OCI-LY7 (cell line): ENCODE data around the gene SLC16A1. TPM values are rescaled to one million over a fixed set of nuclear protein-coding genes. Genes with fewer than 3 reads are reported as not detected.

ENCODE experiments used
- BruUV-seq: library from RNA; stranded (reverse); fragments of 400-500 nt; replicated peaks from 2 replicates; lab custom pipeline; 2021; lab: Mats Ljungman, UMichigan
- CTCF ChIA-PET: fragments of 300-600 bp; sonication (Branson Sonifier 250); formaldehyde crosslinking; loops from one replicate; lab custom pipeline; 2022; ENCODE audit warnings: antibody characterized with exemption; ENCODE audit not compliant: unreplicated experiment; lab: Charles Lee
- POLR2A ChIA-PET: fragments of 300-600 bp; sonication (Branson Sonifier 250); formaldehyde crosslinking; loops from one replicate; lab custom pipeline; 2022; ENCODE audit warnings: antibody characterized with exemption; lab: Charles Lee
- DNase-seq: peaks from one replicate; pipeline ENCODE4 v3.0.0-alpha.2; 2015; ENCODE audit warnings: low spot score
- H2AFZ ChIP-seq: fragments of 200-600 bp; sonication (generic), shearing (Covaris generic); 2 replicates; pipeline ENCODE4 v1.6.1; 2014; ENCODE audit warnings: mild to moderate bottlenecking, antibody characterized with exemption, low read length, moderate library complexity
- H3K27ac ChIP-seq: fragments of 200-600 bp; sonication (generic); 2 replicates; pipeline ENCODE4 v1.5.1; 2014; ENCODE audit warnings: mixed run types, low read depth, mild to moderate bottlenecking, moderate library complexity, low read length, inconsistent platforms; ENCODE audit not compliant: poor library complexity, severe bottlenecking
- H3K36me3 ChIP-seq: fragments of 200-600 bp; sonication (generic); 2 replicates; pipeline ENCODE4 v1.6.1; 2014; ENCODE audit warnings: mild to moderate bottlenecking, antibody characterized with exemption, low read length, moderate library complexity, mixed read lengths; ENCODE audit not compliant: insufficient read depth
- H3K4me1 ChIP-seq: fragments of 200-600 bp; sonication (generic); 2 replicates; pipeline ENCODE4 v1.5.1; 2014; ENCODE audit warnings: mild to moderate bottlenecking, low read length; ENCODE audit not compliant: insufficient read depth, poor library complexity, severe bottlenecking
- H3K4me2 ChIP-seq: fragments of 200-600 bp; sonication (generic); 2 replicates; pipeline ENCODE4 v1.6.1; 2014; ENCODE audit warnings: mild to moderate bottlenecking, low read length
- H3K4me3 ChIP-seq: fragments of 200-600 bp; sonication (generic); 2 replicates; pipeline ENCODE4 v1.5.1; 2014; ENCODE audit warnings: mild to moderate bottlenecking, low read depth, low read length; ENCODE audit not compliant: poor library complexity, severe bottlenecking
- H3K79me2 ChIP-seq: fragments of 200-600 bp; sonication (generic); 2 replicates; pipeline ENCODE4 v1.6.1; 2016; ENCODE audit warnings: low read depth, mild to moderate bottlenecking, low read length, moderate library complexity, mixed read lengths; ENCODE audit not compliant: insufficient read depth
- H3K9me2 ChIP-seq: fragments of 200-600 bp; sonication (generic); 2 replicates; pipeline ENCODE4 v1.6.1; 2016; ENCODE audit warnings: mild to moderate bottlenecking, low read length, mixed read lengths; ENCODE audit not compliant: insufficient read depth
- H3K9me3 ChIP-seq: fragments of 200-600 bp; sonication (generic); 2 replicates; pipeline ENCODE4 v1.6.1; 2014; ENCODE audit warnings: mild to moderate bottlenecking, mixed run types, low read length, mixed read lengths
- H4K20me1 ChIP-seq: fragments of 200-600 bp; sonication (generic); 2 replicates; pipeline ENCODE4 v1.6.1; 2014; ENCODE audit warnings: mild to moderate bottlenecking, antibody characterized with exemption, low read length, moderate library complexity, mixed read lengths; ENCODE audit not compliant: insufficient read depth
- EZH2phosphoT487 ChIP-seq: fragments of 200-600 bp; sonication (generic); IDR thresholded peaks from 2 replicates; pipeline ENCODE4 v1.6.1; 2018; ENCODE audit warnings: low read depth, borderline replicate concordance, mild to moderate bottlenecking, mixed run types, antibody characterized with exemption, low read length, moderate library complexity, mixed read lengths
- intact Hi-C: fragments of 100-400 bp; cut with micrococcal nuclease; formaldehyde crosslinking; loops from one replicate; pipeline ENCODE4 v1.10.0; 2022; ENCODE audit not compliant: unreplicated experiment
- total RNA-seq, 2 experiments: library from RNA; depleted of rRNA in 1 of 2; stranded (reverse); fragments of >200 nt in 1 of 2; shearing (Covaris generic) in 1 of 2; gene quantifications; 2 replicates each; pipeline ENCODE4 v1.2.3, GENCODE V29; 2014 to 2022
- TF ChIP-seq, protein P1 (sequence below): fragments of 200-600 bp; sonication (generic); conservative IDR thresholded peaks from 2 replicates; pipeline ENCODE4 v1.5.1; 2014; ENCODE audit warnings: mild to moderate bottlenecking, antibody characterized with exemption, low read length, moderate library complexity, mixed read lengths

SLC16A1 gene
- total RNA-seq, 2 experiments from 2014 or later = 56.1 to 67.8 TPM

- no peaks in the 10 kb centered on the region for H3K9me2 ChIP-seq
- H2AFZ ChIP-seq = no peak overlapping the region
- TF ChIP-seq EZH2phosphoT487 = no peak
- TF ChIP-seq, protein P1, sequence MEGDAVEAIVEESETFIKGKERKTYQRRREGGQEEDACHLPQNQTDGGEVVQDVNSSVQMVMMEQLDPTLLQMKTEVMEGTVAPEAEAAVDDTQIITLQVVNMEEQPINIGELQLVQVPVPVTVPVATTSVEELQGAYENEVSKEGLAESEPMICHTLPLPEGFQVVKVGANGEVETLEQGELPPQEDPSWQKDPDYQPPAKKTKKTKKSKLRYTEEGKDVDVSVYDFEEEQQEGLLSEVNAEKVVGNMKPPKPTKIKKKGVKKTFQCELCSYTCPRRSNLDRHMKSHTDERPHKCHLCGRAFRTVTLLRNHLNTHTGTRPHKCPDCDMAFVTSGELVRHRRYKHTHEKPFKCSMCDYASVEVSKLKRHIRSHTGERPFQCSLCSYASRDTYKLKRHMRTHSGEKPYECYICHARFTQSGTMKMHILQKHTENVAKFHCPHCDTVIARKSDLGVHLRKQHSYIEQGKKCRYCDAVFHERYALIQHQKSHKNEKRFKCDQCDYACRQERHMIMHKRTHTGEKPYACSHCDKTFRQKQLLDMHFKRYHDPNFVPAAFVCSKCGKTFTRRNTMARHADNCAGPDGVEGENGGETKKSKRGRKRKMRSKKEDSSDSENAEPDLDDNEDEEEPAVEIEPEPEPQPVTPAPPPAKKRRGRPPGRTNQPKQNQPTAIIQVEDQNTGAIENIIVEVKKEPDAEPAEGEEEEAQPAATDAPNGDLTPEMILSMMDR = no peak
- no TSS peak for BruUV-seq
- H3K4me2 ChIP-seq = no peak overlapping the region
- H3K4me3 ChIP-seq = no peak overlapping the region
- no peaks in the 10 kb centered on the region for H4K20me1 ChIP-seq
- POLR2A ChIA-PET = interaction anchor here (0.6 to 1.4 kb wide), 3 partner anchors 8 to 137 kb away, joined by 3 read pairs; no protein-coding TSS in a partner anchor
- no peak for DNase-seq
- H3K4me1 ChIP-seq = no peaks in the 10 kb centered on the region
- H3K79me2 ChIP-seq = no peaks in the 10 kb centered on the region
- intact Hi-C loops = no loop called here
- no peak overlapping the region for H3K27ac ChIP-seq
- H3K9me3 ChIP-seq = no peaks in the 10 kb centered on the region
- no peaks in the 10 kb centered on the region; the same call in 1 of the 2 replicates for H3K36me3 ChIP-seq
- CTCF ChIA-PET = no interaction called here
Observed at GRCh38 chr1:112904831-112905261, 51.1 kb downstream of the SLC16A1 start.

GRCh38 chr1:112904071-112904830 is 51.7 kb downstream of the SLC16A1 start:
- intact Hi-C loops = no loop called here
- no peak for TF ChIP-seq EZH2phosphoT487
- TF ChIP-seq, protein P1 = no peak

GRCh38 chr1:112902221-112902620 is 53.8 kb downstream of the SLC16A1 start:
- Histone ChIP-seq H3K36me3 (no peaks in the 10 kb centered on the region), H3K9me3 (no peaks in the 10 kb centered on the region), H3K4me1 (no peaks in the 10 kb centered on the region), H3K9me2 (no peaks in the 10 kb centered on the region), H2AFZ (no peak overlapping the region), H3K4me2 (no peak overlapping the region), H3K79me2 (no peaks in the 10 kb centered on the region), H3K27ac (no peak overlapping the region), H4K20me1 (no peaks in the 10 kb centered on the region), H3K4me3 (no peak overlapping the region)
- POLR2A ChIA-PET = interaction anchor here (0.6 to 0.7 kb wide), 4 partner anchors 91 to 528 kb away, joined by 3 to 7 read pairs (median 3); no protein-coding TSS in a partner anchor
- no peak for TF ChIP-seq EZH2phosphoT487
- TF ChIP-seq, protein P1 = no peak
- intact Hi-C loops = no loop called here
- CTCF ChIA-PET = no interaction called here
- BruUV-seq = no TSS peak
- no peak for DNase-seq

More at GRCh38 chr1:112904071-112904830, 51.7 kb downstream of the SLC16A1 start:
- no peaks in the 10 kb centered on the region for H3K36me3 ChIP-seq
- ChIA-PET CTCF (no interaction called here), POLR2A (interaction anchor here (0.9 to 1.4 kb wide), 3 partner anchors 9 to 12 kb away, joined by 3 to 4 read pairs (median 3); no protein-coding TSS in a partner anchor)
- H3K4me3 ChIP-seq = no peak overlapping the region
- no TSS peak for BruUV-seq
- no peaks in the 10 kb centered on the region for H3K9me3 ChIP-seq
- no peak overlapping the region for H3K4me2 ChIP-seq
- H3K27ac ChIP-seq = no peak overlapping the region
- no peak for DNase-seq
- H4K20me1 ChIP-seq = no peaks in the 10 kb centered on the region
- no peaks in the 10 kb centered on the region for H3K4me1 ChIP-seq
- no peaks in the 10 kb centered on the region for H3K9me2 ChIP-seq
- H2AFZ ChIP-seq = no peak overlapping the region
- no peaks in the 10 kb centered on the region for H3K79me2 ChIP-seq
